ENCODE measurements around the gene COLEC11.

- TF ChIP-seq CTCF (IDR thresholded peaks at IDR 0.05) (no peak), POLR2A (IDR thresholded peaks at IDR 0.05) (no peak), EP300 (IDR thresholded peaks at IDR 0.05) (no peak)
Measured at GRCh38 chr2:3683748-3684454, 89.0 kb downstream of the COLEC11 start.
